ENCODE results near the gene WDPCP. TPM values are rescaled to one million over a fixed set of nuclear protein-coding genes. Genes with fewer than 3 reads are reported as not detected.

The WDPCP gene
- total RNA-seq, 3 donors from 2014 or later (not counting 1 experiment from before 2014, with no cell fraction given): 22.0 to 23.7 (median 22.9) TPM

DNA sequence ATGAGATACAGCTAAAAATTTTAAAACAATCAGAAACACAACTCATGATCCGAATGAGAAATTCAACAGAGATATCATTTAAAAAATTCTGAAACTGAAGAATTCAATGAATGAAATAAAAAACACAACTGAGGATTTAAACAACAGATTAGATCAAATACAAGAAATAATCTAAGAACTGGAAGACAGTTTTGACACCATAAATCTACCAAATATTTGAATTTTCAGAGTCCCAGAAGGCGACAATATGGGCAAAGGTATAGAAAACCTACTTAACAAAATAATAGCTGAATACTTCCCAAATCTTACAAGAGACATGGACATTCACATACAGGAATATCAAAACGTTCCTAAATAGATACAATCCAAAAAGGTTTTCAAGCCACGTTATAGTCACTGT is 315.7 kb downstream of the WDPCP start:
- Mint-ChIP-seq H3K27ac (no peak overlapping the region), H3K4me3 (no peak overlapping the region), H3K9me3 (peaks cover 25 to 39% of the 10 kb centered on the region in 2 donors), H3K36me3 (peaks cover 47% of the 10 kb centered on the region), H3K27me3 (ENCODE audit: low read depth in 2 of 2) (no peaks in the 10 kb centered on the region), H3K4me1 (no peaks in the 10 kb centered on the region)
- H3K36me3 ChIP-seq (ENCODE audit: control insufficient read depth, insufficient read depth, low read length): no peaks in the 10 kb centered on the region
- H3K4me3 ChIP-seq (ENCODE audit: low read length): no peak overlapping the region
- peaks cover 23% of the 10 kb centered on the region for H3K9me3 ChIP-seq (ENCODE audit: control insufficient read depth, insufficient read depth, low read length)
- intact Hi-C loops (cut with micrococcal nuclease): no loop called here
- no peak overlapping the region for H3K27ac ChIP-seq (ENCODE audit: low read length)
- ATAC-seq (no peak), DNase-seq (no peak)
- H3K4me1 ChIP-seq (ENCODE audit: control insufficient read depth, insufficient read depth, low read length): no peaks in the 10 kb centered on the region
- no peaks in the 10 kb centered on the region for H3K27me3 ChIP-seq (ENCODE audit: control insufficient read depth, insufficient read depth, low read length)
- WGBS (ENCODE audit: insufficient coverage): 100% methylated on average over 2 of the region's 4 CpGs
- TF ChIP-seq, protein P1, sequence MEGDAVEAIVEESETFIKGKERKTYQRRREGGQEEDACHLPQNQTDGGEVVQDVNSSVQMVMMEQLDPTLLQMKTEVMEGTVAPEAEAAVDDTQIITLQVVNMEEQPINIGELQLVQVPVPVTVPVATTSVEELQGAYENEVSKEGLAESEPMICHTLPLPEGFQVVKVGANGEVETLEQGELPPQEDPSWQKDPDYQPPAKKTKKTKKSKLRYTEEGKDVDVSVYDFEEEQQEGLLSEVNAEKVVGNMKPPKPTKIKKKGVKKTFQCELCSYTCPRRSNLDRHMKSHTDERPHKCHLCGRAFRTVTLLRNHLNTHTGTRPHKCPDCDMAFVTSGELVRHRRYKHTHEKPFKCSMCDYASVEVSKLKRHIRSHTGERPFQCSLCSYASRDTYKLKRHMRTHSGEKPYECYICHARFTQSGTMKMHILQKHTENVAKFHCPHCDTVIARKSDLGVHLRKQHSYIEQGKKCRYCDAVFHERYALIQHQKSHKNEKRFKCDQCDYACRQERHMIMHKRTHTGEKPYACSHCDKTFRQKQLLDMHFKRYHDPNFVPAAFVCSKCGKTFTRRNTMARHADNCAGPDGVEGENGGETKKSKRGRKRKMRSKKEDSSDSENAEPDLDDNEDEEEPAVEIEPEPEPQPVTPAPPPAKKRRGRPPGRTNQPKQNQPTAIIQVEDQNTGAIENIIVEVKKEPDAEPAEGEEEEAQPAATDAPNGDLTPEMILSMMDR (IDR thresholded peaks at IDR 0.05): no peak

DNA sequence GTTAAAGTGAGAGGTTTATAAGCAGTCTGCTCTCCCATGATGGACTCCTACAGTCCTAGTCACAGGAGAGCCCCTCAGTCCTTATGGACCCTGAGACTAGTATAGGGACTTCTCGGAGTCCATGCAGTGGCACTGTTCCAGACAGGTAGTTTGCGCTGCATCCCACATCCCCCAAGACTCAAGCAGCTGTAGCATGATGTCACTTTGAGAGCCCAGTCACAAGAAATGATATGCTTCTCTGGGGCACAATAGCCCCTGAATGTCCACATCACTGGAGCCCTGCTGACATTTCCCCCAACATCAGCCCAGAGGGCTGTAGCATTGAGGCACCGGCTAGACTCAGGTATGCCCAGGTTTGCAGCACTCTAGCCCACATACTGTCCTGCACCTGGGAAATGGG is 317.6 kb downstream of the WDPCP start:
- no peak overlapping the region for H3K4me3 Mint-ChIP-seq
- ATAC-seq: peak in 1 of 3 donors; percentile 27
- H3K36me3 Mint-ChIP-seq: peaks cover 41% of the 10 kb centered on the region
- H3K4me1 Mint-ChIP-seq: no peaks in the 10 kb centered on the region
- 99% methylated on average over 3 of the region's 3 CpGs for WGBS (ENCODE audit: insufficient coverage)
- H3K27ac Mint-ChIP-seq: no peak overlapping the region
- H3K27me3 ChIP-seq (ENCODE audit: control insufficient read depth, insufficient read depth, low read length): no peaks in the 10 kb centered on the region
- H3K4me3 ChIP-seq (ENCODE audit: low read length): no peak overlapping the region
- DNase-seq: no peak
- TF ChIP-seq, protein P1 (IDR thresholded peaks at IDR 0.05): no peak
- intact Hi-C loops (cut with micrococcal nuclease): no loop called here
- no peaks in the 10 kb centered on the region for H3K36me3 ChIP-seq (ENCODE audit: control insufficient read depth, insufficient read depth, low read length)
- H3K4me1 ChIP-seq (ENCODE audit: control insufficient read depth, insufficient read depth, low read length): no peaks in the 10 kb centered on the region
- peaks cover 20 to 41% of the 10 kb centered on the region in 2 donors for H3K9me3 Mint-ChIP-seq
- peaks cover 21% of the 10 kb centered on the region for H3K9me3 ChIP-seq (ENCODE audit: control insufficient read depth, insufficient read depth, low read length)
- no peaks in the 10 kb centered on the region for H3K27me3 Mint-ChIP-seq (ENCODE audit: low read depth in 2 of 2)
- no peak overlapping the region for H3K27ac ChIP-seq (ENCODE audit: low read length)

DNA sequence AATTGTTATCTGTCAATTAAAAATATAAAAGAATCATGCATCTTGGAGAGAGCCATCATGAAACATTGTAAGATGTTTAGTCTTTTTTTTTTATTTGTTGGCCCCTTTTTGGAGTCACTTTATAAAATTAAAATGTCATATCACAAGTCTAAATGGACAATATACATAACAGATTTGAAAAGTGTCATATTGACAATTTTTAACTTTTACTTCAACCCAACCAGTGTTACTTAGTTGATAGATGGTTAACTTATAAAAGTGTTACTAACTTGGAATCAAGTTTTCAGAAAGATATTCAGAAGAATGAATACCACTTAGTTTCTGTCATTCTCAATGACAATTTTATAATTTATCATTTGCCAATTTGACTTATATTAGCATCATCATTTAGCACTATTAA is 319.3 kb downstream of the WDPCP start:
- DNase-seq (no peak), ATAC-seq (no peak)
- TF ChIP-seq, protein P1 (IDR thresholded peaks at IDR 0.05): no peak
- intact Hi-C loops (cut with micrococcal nuclease): no loop called here
- no peak overlapping the region for H3K27ac Mint-ChIP-seq
- no peaks in the 10 kb centered on the region for H3K36me3 ChIP-seq (ENCODE audit: control insufficient read depth, insufficient read depth, low read length)
- H3K4me1 Mint-ChIP-seq: no peaks in the 10 kb centered on the region
- H3K4me1 ChIP-seq (ENCODE audit: control insufficient read depth, insufficient read depth, low read length): no peaks in the 10 kb centered on the region
- no peaks in the 10 kb centered on the region for H3K27me3 Mint-ChIP-seq (ENCODE audit: low read depth in 2 of 2)
- H3K27ac ChIP-seq (ENCODE audit: low read length): no peak overlapping the region
- H3K27me3 ChIP-seq (ENCODE audit: control insufficient read depth, insufficient read depth, low read length): no peaks in the 10 kb centered on the region
- H3K9me3 ChIP-seq (ENCODE audit: control insufficient read depth, insufficient read depth, low read length): peaks cover 19% of the 10 kb centered on the region
- H3K36me3 Mint-ChIP-seq: peaks cover 25% of the 10 kb centered on the region
- H3K9me3 Mint-ChIP-seq: peaks cover 12 to 31% of the 10 kb centered on the region in 2 donors
- no peak overlapping the region for H3K4me3 ChIP-seq (ENCODE audit: low read length)
- H3K4me3 Mint-ChIP-seq: no peak overlapping the region

DNA sequence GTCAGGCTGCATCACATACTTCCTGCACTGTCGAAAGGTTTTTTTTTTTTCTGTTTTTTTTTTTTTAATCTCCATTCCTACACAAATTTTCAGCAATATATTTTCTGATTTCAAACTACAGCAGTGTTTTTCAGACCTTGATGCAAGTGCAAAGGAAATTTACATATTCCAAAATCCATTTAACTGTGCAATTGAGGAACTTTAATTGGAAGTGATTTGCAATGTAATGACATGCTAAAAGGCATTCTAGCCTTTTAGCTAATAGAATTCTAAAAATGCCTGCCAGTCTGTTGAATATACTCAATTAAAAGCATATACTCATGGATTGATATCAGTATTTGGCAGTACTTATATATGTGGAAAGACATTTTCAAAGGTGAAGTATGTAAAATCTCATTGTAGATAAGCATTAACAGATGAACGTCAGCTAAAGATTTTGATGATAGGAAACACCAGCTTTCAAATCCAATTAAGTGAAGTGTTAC is 327.1 kb downstream of the WDPCP start:
- H3K4me3 Mint-ChIP-seq: no peak overlapping the region
- Histone ChIP-seq H3K4me1 (ENCODE audit: control insufficient read depth, insufficient read depth, low read length) (no peaks in the 10 kb centered on the region), H3K36me3 (ENCODE audit: control insufficient read depth, insufficient read depth, low read length) (no peaks in the 10 kb centered on the region), H3K9me3 (ENCODE audit: control insufficient read depth, insufficient read depth, low read length) (no peaks in the 10 kb centered on the region), H3K4me3 (ENCODE audit: low read length) (no peak overlapping the region), H3K27me3 (ENCODE audit: control insufficient read depth, insufficient read depth, low read length) (no peaks in the 10 kb centered on the region), H3K27ac (ENCODE audit: low read length) (no peak overlapping the region)
- no peak overlapping the region for H3K27ac Mint-ChIP-seq
- H3K27me3 Mint-ChIP-seq (ENCODE audit: low read depth in 2 of 2): no peaks in the 10 kb centered on the region
- peaks cover 17 to 22% of the 10 kb centered on the region in 2 donors for H3K4me1 Mint-ChIP-seq
- TF ChIP-seq, protein P1 (IDR thresholded peaks at IDR 0.05): no peak
- intact Hi-C loops (cut with micrococcal nuclease): no loop called here
- WGBS (ENCODE audit: insufficient coverage): 67% methylated on average over 1 of the region's 2 CpGs
- H3K9me3 Mint-ChIP-seq: peaks cover under 1 to 2% of the 10 kb centered on the region in 2 donors
- no peaks in the 10 kb centered on the region for H3K36me3 Mint-ChIP-seq
- no peak for ATAC-seq
- no peak for DNase-seq
